Caco-2 (cell line): ENCODE data around the gene NES. TPM values are rescaled to one million over a fixed set of nuclear protein-coding genes. Genes with fewer than 3 reads are reported as not detected.
A peak's percentile ranks its signal among the peaks of the same experiment; 100 is the strongest.

Experiments
- BruUV-seq: library from RNA; stranded (reverse); fragments of 400-500 nt; replicated peaks from 2 replicates; lab custom pipeline; 2021; lab: Mats Ljungman, UMichigan
- CTCF ChIA-PET: fragments of 300-600 bp; sonication (Branson Sonifier 250); formaldehyde crosslinking; loops from one replicate; lab custom pipeline; 2022; ENCODE audit warnings: antibody characterized with exemption; lab: Charles Lee
- POLR2A ChIA-PET: fragments of 300-600 bp; sonication (Branson Sonifier 250); formaldehyde crosslinking; loops from one replicate; lab custom pipeline; 2022; ENCODE audit warnings: antibody characterized with exemption; lab: Charles Lee
- DNase-seq, 2 experiments: peaks; one replicate each; pipeline versions ENCODE4 v3.0.0 to v3.0.0-alpha.2; 2020 to 2022
- H3K27me3 ChIP-seq: replicated peaks from 2 replicates; pipeline ENCODE4 v1.6.0; 2011; ENCODE audit warnings: low read length; ENCODE audit not compliant: control insufficient read depth, insufficient read depth
- H3K36me3 ChIP-seq: 2 replicates; pipeline ENCODE4 v1.5.1; 2011; ENCODE audit warnings: low read length; ENCODE audit not compliant: control insufficient read depth, insufficient read depth
- H3K4me1 ChIP-seq: fragments of 250-450 bp; sonication (Bioruptor Pico); 2 replicates; pipeline ENCODE4 v1.5.1; 2020; ENCODE audit warnings: mild to moderate bottlenecking
- H3K4me3 ChIP-seq: 2 replicates; pipeline ENCODE4 v1.5.1; 2011; ENCODE audit warnings: low read depth, mild to moderate bottlenecking, control low read depth, low read length
- H3K9me3 ChIP-seq: fragments of 250-450 bp; sonication (Bioruptor Pico); 2 replicates; pipeline ENCODE4 v1.5.1; 2020; ENCODE audit warnings: mild to moderate bottlenecking, moderate library complexity
- H3K27ac Mint-ChIP-seq: one replicate; pipeline ENCODE4 v1.8.0; 2022; ENCODE audit warnings: mixed read lengths; ENCODE audit not compliant: unreplicated experiment
- H3K27me3 Mint-ChIP-seq: one replicate; pipeline ENCODE4 v1.8.0; 2022; ENCODE audit warnings: mixed read lengths; ENCODE audit not compliant: insufficient read depth, unreplicated experiment
- H3K36me3 Mint-ChIP-seq: one replicate; pipeline ENCODE4 v1.8.0; 2022; ENCODE audit warnings: mild to moderate bottlenecking, mixed read lengths; ENCODE audit not compliant: insufficient read depth, unreplicated experiment
- H3K4me1 Mint-ChIP-seq: one replicate; pipeline ENCODE4 v1.8.0; 2022; ENCODE audit warnings: low read depth, mixed read lengths; ENCODE audit not compliant: unreplicated experiment
- H3K4me3 Mint-ChIP-seq: one replicate; pipeline ENCODE4 v1.8.0; 2022; ENCODE audit warnings: mild to moderate bottlenecking, moderate library complexity, mixed read lengths; ENCODE audit not compliant: unreplicated experiment
- H3K9me3 Mint-ChIP-seq: one replicate; pipeline ENCODE4 v1.8.0; 2022; ENCODE audit warnings: mixed read lengths; ENCODE audit not compliant: unreplicated experiment
- CTCF ChIP-seq, 2 experiments: fragments of 200-600 bp in 1 of 2; IDR thresholded peaks; 1 replicate in 1 of 2; 2 replicates in 1 of 2; pipeline versions ENCODE4 v1.5.1 to v1.8.0; 2011 to 2022; ENCODE audit warnings: antibody characterized with exemption in 1 of 2, control low read depth in 1 of 2, inconsistent platforms in 1 of 2, low read depth in 1 of 2, low read length in 1 of 2, mild to moderate bottlenecking in 1 of 2, moderate library complexity in 1 of 2; ENCODE audit not compliant: insufficient read depth in 1 of 2, severe bottlenecking in 1 of 2, unreplicated experiment in 1 of 2
- intact Hi-C: fragments of 100-400 bp; cut with micrococcal nuclease; formaldehyde crosslinking; loops from one replicate; pipeline ENCODE4 v1.10.0; 2022; ENCODE audit not compliant: unreplicated experiment
- total RNA-seq: library from RNA; stranded (reverse); gene quantifications from 2 replicates; pipeline ENCODE4 v1.2.3, GENCODE V29; 2022

The NES gene
- total RNA-seq, 1 experiment from 2014 or later, result 18.0 TPM

- intact Hi-C loops, result no loop called here
- Histone ChIP-seq H3K27me3 (no peaks in the 10 kb centered on the region), H3K9me3 (no peaks in the 10 kb centered on the region), H3K36me3 (no peaks in the 10 kb centered on the region), H3K4me3 (no peak overlapping the region), H3K4me1 (peaks cover 71% of the 10 kb centered on the region)
- no peak for TF ChIP-seq CTCF (IDR thresholded peaks at IDR 0.05; ENCODE audit: insufficient read depth in 1 of 2, low read depth in 1 of 2, low read length in 1 of 2, severe bottlenecking in 1 of 2, unreplicated experiment in 1 of 2)
- CTCF ChIA-PET, result interaction anchor here (1.1 to 2.2 kb wide), 4 partner anchors 13 to 62 kb away, joined by 3 to 24 read pairs (median 7); partner anchors contain the start of gene NES
- Mint-ChIP-seq H3K27me3 (no peaks in the 10 kb centered on the region), H3K9me3 (no peaks in the 10 kb centered on the region), H3K36me3 (peaks cover 4% of the 10 kb centered on the region), H3K4me3 (no peak overlapping the region), H3K4me1 (peaks cover 67% of the 10 kb centered on the region), H3K27ac (peak overlapping the region; percentile 89)
- BruUV-seq, result no TSS peak
- no peak for DNase-seq
- POLR2A ChIA-PET, result interaction anchor here (0.7 to 1.4 kb wide), 2 partner anchors 12 to 39 kb away, joined by 3 to 19 read pairs; partner anchors contain the start of gene NES
These were observed 13.0 kb downstream of the NES start for GRCh38 chr1:156664046-156664766.

GRCh38 chr1:156663178-156663577 lies 14.0 kb downstream of the NES start:
- H3K9me3 ChIP-seq, result no peaks in the 10 kb centered on the region
- no peak for DNase-seq
- H3K4me3 Mint-ChIP-seq, result no peak overlapping the region
- H3K4me1 Mint-ChIP-seq, result peaks cover 66% of the 10 kb centered on the region
- CTCF ChIA-PET, result interaction anchor here (0.7 kb wide), 1 partner anchor 465 kb away, joined by 5 read pairs; no protein-coding TSS in a partner anchor
- H3K27ac Mint-ChIP-seq, result peak overlapping the region; percentile 89
- no peaks in the 10 kb centered on the region for H3K36me3 ChIP-seq
- no peak overlapping the region for H3K4me3 ChIP-seq
- no peaks in the 10 kb centered on the region for H3K9me3 Mint-ChIP-seq
- no peaks in the 10 kb centered on the region for H3K27me3 ChIP-seq
- no peak for TF ChIP-seq CTCF (IDR thresholded peaks at IDR 0.05; ENCODE audit: insufficient read depth in 1 of 2, low read depth in 1 of 2, low read length in 1 of 2, severe bottlenecking in 1 of 2, unreplicated experiment in 1 of 2)
- intact Hi-C loops, result no loop called here
- no TSS peak for BruUV-seq
- no peaks in the 10 kb centered on the region for H3K27me3 Mint-ChIP-seq
- peaks cover 68% of the 10 kb centered on the region for H3K4me1 ChIP-seq
- peaks cover 4% of the 10 kb centered on the region for H3K36me3 Mint-ChIP-seq
- POLR2A ChIA-PET, result interaction anchor here (0.6 kb wide), 1 partner anchor 188 kb away, joined by 10 read pairs; no protein-coding TSS in a partner anchor

GRCh38 chr1:156662800-156663055 lies 14.5 kb downstream of the NES start:
- Histone ChIP-seq H3K4me1 (peaks cover 64% of the 10 kb centered on the region), H3K27me3 (no peaks in the 10 kb centered on the region), H3K36me3 (no peaks in the 10 kb centered on the region), H3K4me3 (no peak overlapping the region), H3K9me3 (no peaks in the 10 kb centered on the region)
- Mint-ChIP-seq H3K4me1 (peaks cover 66% of the 10 kb centered on the region), H3K4me3 (no peak overlapping the region), H3K27ac (peak overlapping the region; percentile 89), H3K9me3 (no peaks in the 10 kb centered on the region), H3K27me3 (no peaks in the 10 kb centered on the region), H3K36me3 (peaks cover 4% of the 10 kb centered on the region)
- intact Hi-C loops, result no loop called here
- TF ChIP-seq CTCF (IDR thresholded peaks at IDR 0.05; ENCODE audit: insufficient read depth in 1 of 2, low read depth in 1 of 2, low read length in 1 of 2, severe bottlenecking in 1 of 2, unreplicated experiment in 1 of 2), result no peak
- DNase-seq, result no peak
- POLR2A ChIA-PET, result interaction anchor here (0.6 kb wide), 1 partner anchor 187 kb away, joined by 10 read pairs; no protein-coding TSS in a partner anchor
- no TSS peak for BruUV-seq
- CTCF ChIA-PET, result interaction anchor here (0.7 kb wide), 1 partner anchor 464 kb away, joined by 5 read pairs; no protein-coding TSS in a partner anchor
